ENCODE measurements around the gene TEX19. TPM values are rescaled to one million over a fixed set of nuclear protein-coding genes. Genes with fewer than 3 reads are reported as not detected.

Gene TEX19
- total and polyA plus RNA-seq, 8 donors = not detected

GRCh38 chr17:82313195-82314011 lies 45.6 kb upstream of the TEX19 start:
- no peaks in the 10 kb centered on the region for H3K36me3 ChIP-seq
- no peak overlapping the region for H3K27ac ChIP-seq
- H3K4me1 ChIP-seq = no peaks in the 10 kb centered on the region
- TF ChIP-seq CTCF (IDR thresholded peaks at IDR 0.05) = no peak
- no peak overlapping the region for H3K4me3 ChIP-seq
- 79 to 83% methylated on average over 28 of the region's 28 CpGs for WGBS, 2 donors
- intact Hi-C loops (cut with DNase I) = no loop called here
- no peak for DNase-seq
- H3K27me3 ChIP-seq = no peaks in the 10 kb centered on the region
- ATAC-seq = no peak
- H3K9me3 ChIP-seq = no peaks in the 10 kb centered on the region
- FAIRE-seq = no peak

GRCh38 chr17:82314012-82314726 lies 44.9 kb upstream of the TEX19 start:
- Histone ChIP-seq H3K36me3 (no peaks in the 10 kb centered on the region), H3K4me3 (no peak overlapping the region), H3K9me3 (no peaks in the 10 kb centered on the region), H3K4me1 (no peaks in the 10 kb centered on the region), H3K27ac (no peak overlapping the region), H3K27me3 (no peaks in the 10 kb centered on the region)
- 70 to 77% methylated on average over 26 to 27 of the region's 27 CpGs for WGBS, 2 donors
- ATAC-seq (no peak), DNase-seq (peak in 2 of 6 donors; percentile 27 to 63), FAIRE-seq (no peak)
- no peak for TF ChIP-seq CTCF (IDR thresholded peaks at IDR 0.05)
- intact Hi-C loops (cut with DNase I) = no loop called here

- WGBS, 2 donors = 55 to 69% methylated on average over 24 to 32 of the region's 32 CpGs
- no peaks in the 10 kb centered on the region for H3K27me3 ChIP-seq
- H3K9me3 ChIP-seq = no peaks in the 10 kb centered on the region
- no peaks in the 10 kb centered on the region for H3K36me3 ChIP-seq
- no peak for FAIRE-seq
- no peak for DNase-seq
- no peak overlapping the region for H3K27ac ChIP-seq
- no peak for ATAC-seq
- H3K4me3 ChIP-seq = no peak overlapping the region
- TF ChIP-seq CTCF (IDR thresholded peaks at IDR 0.05) = no peak
- no peaks in the 10 kb centered on the region for H3K4me1 ChIP-seq
- intact Hi-C loops (cut with DNase I) = no loop called here
Observed at GRCh38 chr17:82314727-82315605, 44.1 kb upstream of the TEX19 start.

- no peaks in the 10 kb centered on the region for H3K9me3 ChIP-seq
- intact Hi-C loops (cut with DNase I) = no loop called here
- H3K27me3 ChIP-seq = no peaks in the 10 kb centered on the region
- H3K27ac ChIP-seq = no peak overlapping the region
- WGBS, 2 donors = 19 to 28% methylated on average over 36 of the region's 36 CpGs
- TF ChIP-seq CTCF (IDR thresholded peaks at IDR 0.05) = no peak
- DNase-seq (peak in 1 of 6 donors; percentile 63), FAIRE-seq (no peak), ATAC-seq (peak in 2 of 4 donors; percentile 29 to 53)
- no peaks in the 10 kb centered on the region for H3K4me1 ChIP-seq
- H3K36me3 ChIP-seq = no peaks in the 10 kb centered on the region
- H3K4me3 ChIP-seq = peak overlapping the region in 1 of 4 donors; percentile 5
Observed at GRCh38 chr17:82315703-82316358, 43.2 kb upstream of the TEX19 start.

All from pancreas (tissue), 10 donors.